ENCODE results near the gene MAN2A1.
A peak's percentile ranks its signal among the peaks of the same experiment; 100 is the strongest.

MAN2A1 gene

DNA sequence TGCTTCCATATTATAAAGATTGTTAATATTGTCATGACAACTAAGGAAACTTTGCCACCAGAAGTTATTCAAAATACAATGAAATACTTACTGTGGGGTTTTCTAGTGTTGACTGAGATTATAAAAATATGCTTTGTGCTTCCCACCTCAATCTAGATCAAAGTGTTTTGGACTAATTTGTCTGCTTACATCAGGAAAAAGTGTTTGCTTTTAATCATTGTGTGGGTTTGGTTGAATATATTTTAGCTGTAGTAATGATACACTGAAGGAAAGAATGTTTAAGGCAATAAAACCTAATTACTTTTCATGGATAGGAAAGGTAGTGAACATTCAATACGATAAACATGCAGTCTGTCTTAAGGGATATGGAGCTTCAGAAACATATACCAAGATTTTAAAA, 29.8 kb upstream of the MAN2A1 start:
- H3K4me3 ChIP-seq (ENCODE audit: low read length): no peak overlapping the region
- no peak for TF ChIP-seq EZH2phosphoT487 (IDR thresholded peaks at IDR 0.05; ENCODE audit: low read length)

GRCh38 chr5:109660301-109660700, 29.4 kb upstream of the MAN2A1 start:
- H3K4me3 ChIP-seq (ENCODE audit: low read length): no peak overlapping the region
- H3K27ac ChIP-seq (ENCODE audit: low read length): no peak overlapping the region
- H3K9me2 ChIP-seq (replicated peaks; ENCODE audit: insufficient read depth, low read length): no peaks in the 10 kb centered on the region
- H3K4me2 ChIP-seq (ENCODE audit: low read depth, low read length): no peak overlapping the region
- H3K9ac ChIP-seq (ENCODE audit: low read length): no peak overlapping the region
- no peak for TF ChIP-seq EZH2 (optimal IDR thresholded peaks at IDR 0.05; ENCODE audit: low read depth, low read length)
- TF ChIP-seq, protein P1, sequence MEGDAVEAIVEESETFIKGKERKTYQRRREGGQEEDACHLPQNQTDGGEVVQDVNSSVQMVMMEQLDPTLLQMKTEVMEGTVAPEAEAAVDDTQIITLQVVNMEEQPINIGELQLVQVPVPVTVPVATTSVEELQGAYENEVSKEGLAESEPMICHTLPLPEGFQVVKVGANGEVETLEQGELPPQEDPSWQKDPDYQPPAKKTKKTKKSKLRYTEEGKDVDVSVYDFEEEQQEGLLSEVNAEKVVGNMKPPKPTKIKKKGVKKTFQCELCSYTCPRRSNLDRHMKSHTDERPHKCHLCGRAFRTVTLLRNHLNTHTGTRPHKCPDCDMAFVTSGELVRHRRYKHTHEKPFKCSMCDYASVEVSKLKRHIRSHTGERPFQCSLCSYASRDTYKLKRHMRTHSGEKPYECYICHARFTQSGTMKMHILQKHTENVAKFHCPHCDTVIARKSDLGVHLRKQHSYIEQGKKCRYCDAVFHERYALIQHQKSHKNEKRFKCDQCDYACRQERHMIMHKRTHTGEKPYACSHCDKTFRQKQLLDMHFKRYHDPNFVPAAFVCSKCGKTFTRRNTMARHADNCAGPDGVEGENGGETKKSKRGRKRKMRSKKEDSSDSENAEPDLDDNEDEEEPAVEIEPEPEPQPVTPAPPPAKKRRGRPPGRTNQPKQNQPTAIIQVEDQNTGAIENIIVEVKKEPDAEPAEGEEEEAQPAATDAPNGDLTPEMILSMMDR (IDR thresholded peaks at IDR 0.05; ENCODE audit: low read length): no peak
- no peak for TF ChIP-seq EZH2phosphoT487 (IDR thresholded peaks at IDR 0.05; ENCODE audit: low read length)
- no peak for DNase-seq
- H3F3A ChIP-seq (ENCODE audit: insufficient read depth, low read length): no peaks in the 10 kb centered on the region
- no peaks in the 10 kb centered on the region for H3K9me3 ChIP-seq (replicated peaks; ENCODE audit: insufficient read depth, low read length)
- H2AFZ ChIP-seq (ENCODE audit: low read length): no peak overlapping the region
- no peaks in the 10 kb centered on the region for H4K20me1 ChIP-seq (ENCODE audit: insufficient read depth, low read length)
- no peaks in the 10 kb centered on the region for H3K36me3 ChIP-seq (replicated peaks; ENCODE audit: insufficient read depth, low read length)
- H3K79me2 ChIP-seq (ENCODE audit: low read length): no peaks in the 10 kb centered on the region
- peaks cover 13% of the 10 kb centered on the region for H3K4me1 ChIP-seq (ENCODE audit: low read length)
- H3K27me3 ChIP-seq (replicated peaks; ENCODE audit: insufficient read depth, low read length): no peaks in the 10 kb centered on the region

More for the DNA sequence above, 29.8 kb upstream of the MAN2A1 start:
- peaks cover 13% of the 10 kb centered on the region for H3K4me1 ChIP-seq (ENCODE audit: low read length)
- no peaks in the 10 kb centered on the region for H3K36me3 ChIP-seq (replicated peaks; ENCODE audit: insufficient read depth, low read length)
- H3K79me2 ChIP-seq (ENCODE audit: low read length): no peaks in the 10 kb centered on the region
- no peaks in the 10 kb centered on the region for H3F3A ChIP-seq (ENCODE audit: insufficient read depth, low read length)
- no peak overlapping the region for H3K27ac ChIP-seq (ENCODE audit: low read length)
- H2AFZ ChIP-seq (ENCODE audit: low read length): no peak overlapping the region
- no peaks in the 10 kb centered on the region for H4K20me1 ChIP-seq (ENCODE audit: insufficient read depth, low read length)
- H3K9me2 ChIP-seq (replicated peaks; ENCODE audit: insufficient read depth, low read length): no peaks in the 10 kb centered on the region
- no peak overlapping the region for H3K9ac ChIP-seq (ENCODE audit: low read length)
- no peaks in the 10 kb centered on the region for H3K27me3 ChIP-seq (replicated peaks; ENCODE audit: insufficient read depth, low read length)
- no peaks in the 10 kb centered on the region for H3K9me3 ChIP-seq (replicated peaks; ENCODE audit: insufficient read depth, low read length)
- no peak for DNase-seq
- H3K4me2 ChIP-seq (ENCODE audit: low read depth, low read length): no peak overlapping the region

- no peak overlapping the region for H2AFZ ChIP-seq (ENCODE audit: low read length)
- no peak overlapping the region for H3K4me3 ChIP-seq (ENCODE audit: low read length)
- H3K79me2 ChIP-seq (ENCODE audit: low read length): no peaks in the 10 kb centered on the region
- H3K27ac ChIP-seq (ENCODE audit: low read length): no peak overlapping the region
- no peaks in the 10 kb centered on the region for H3K36me3 ChIP-seq (replicated peaks; ENCODE audit: insufficient read depth, low read length)
- H3K4me2 ChIP-seq (ENCODE audit: low read depth, low read length): no peak overlapping the region
- H4K20me1 ChIP-seq (ENCODE audit: insufficient read depth, low read length): no peaks in the 10 kb centered on the region
- no peak for DNase-seq
- no peaks in the 10 kb centered on the region for H3F3A ChIP-seq (ENCODE audit: insufficient read depth, low read length)
- peaks cover 6% of the 10 kb centered on the region; the same call in 1 of the 2 replicates for H3K4me1 ChIP-seq (ENCODE audit: low read length)
- TF ChIP-seq, protein P1 (IDR thresholded peaks at IDR 0.05; ENCODE audit: low read length): no peak
- no peak for TF ChIP-seq EZH2 (optimal IDR thresholded peaks at IDR 0.05; ENCODE audit: low read depth, low read length)
- no peak for TF ChIP-seq EZH2phosphoT487 (IDR thresholded peaks at IDR 0.05; ENCODE audit: low read length)
- H3K9me2 ChIP-seq (replicated peaks; ENCODE audit: insufficient read depth, low read length): no peaks in the 10 kb centered on the region
- no peaks in the 10 kb centered on the region for H3K9me3 ChIP-seq (replicated peaks; ENCODE audit: insufficient read depth, low read length)
- no peak overlapping the region for H3K9ac ChIP-seq (ENCODE audit: low read length)
- no peaks in the 10 kb centered on the region for H3K27me3 ChIP-seq (replicated peaks; ENCODE audit: insufficient read depth, low read length)
Observed at GRCh38 chr5:109668237-109668636, 21.5 kb upstream of the MAN2A1 start.

GRCh38 chr5:109668668-109669422, 20.9 kb upstream of the MAN2A1 start:
- H3K9me2 ChIP-seq (replicated peaks; ENCODE audit: insufficient read depth, low read length): no peaks in the 10 kb centered on the region
- no peaks in the 10 kb centered on the region for H3K27me3 ChIP-seq (replicated peaks; ENCODE audit: insufficient read depth, low read length)
- no peaks in the 10 kb centered on the region for H3K9me3 ChIP-seq (replicated peaks; ENCODE audit: insufficient read depth, low read length)
- no peaks in the 10 kb centered on the region for H4K20me1 ChIP-seq (ENCODE audit: insufficient read depth, low read length)
- H3K4me2 ChIP-seq (ENCODE audit: low read depth, low read length): peak overlapping the region; percentile 1; the same call in 1 of the 2 replicates
- no peak overlapping the region for H3K4me3 ChIP-seq (ENCODE audit: low read length)
- H3F3A ChIP-seq (ENCODE audit: insufficient read depth, low read length): no peaks in the 10 kb centered on the region
- peak; percentile 37 for DNase-seq
- H3K9ac ChIP-seq (ENCODE audit: low read length): no peak overlapping the region
- peaks cover 6% of the 10 kb centered on the region; the same call in 1 of the 2 replicates for H3K4me1 ChIP-seq (ENCODE audit: low read length)
- TF ChIP-seq EZH2phosphoT487 (IDR thresholded peaks at IDR 0.05; ENCODE audit: low read length) (no peak), EZH2 (optimal IDR thresholded peaks at IDR 0.05; ENCODE audit: low read depth, low read length) (no peak)
- TF ChIP-seq, protein P1 (IDR thresholded peaks at IDR 0.05; ENCODE audit: low read length): no peak
- 0 out of 2 replicates have a peak overlapping the region, but pooled peaks have one; percentile 1 for H2AFZ ChIP-seq (ENCODE audit: low read length)
- no peaks in the 10 kb centered on the region for H3K79me2 ChIP-seq (ENCODE audit: low read length)
- H3K27ac ChIP-seq (ENCODE audit: low read length): peak overlapping the region; percentile 12; the same call in 1 of the 2 replicates
- H3K36me3 ChIP-seq (replicated peaks; ENCODE audit: insufficient read depth, low read length): no peaks in the 10 kb centered on the region

All from MM.1S (cell line).